IPS DF 4.7 (cell line): ENCODE measurements around the gene MDH1.
A peak's percentile ranks its signal among the peaks of the same experiment; 100 is the strongest.
"Not testable (repeated sequence)": the region's sequence is repeated elsewhere in the genome, so short reads cannot be mapped to it uniquely, and the experiment has no call there.

Experiments
- DNase-seq: peaks from one replicate; pipeline ENCODE4 v3.0.0-alpha.2; 2013; ENCODE audit warnings: low spot score; ENCODE audit errors: extremely low read depth

Gene MDH1

DNA sequence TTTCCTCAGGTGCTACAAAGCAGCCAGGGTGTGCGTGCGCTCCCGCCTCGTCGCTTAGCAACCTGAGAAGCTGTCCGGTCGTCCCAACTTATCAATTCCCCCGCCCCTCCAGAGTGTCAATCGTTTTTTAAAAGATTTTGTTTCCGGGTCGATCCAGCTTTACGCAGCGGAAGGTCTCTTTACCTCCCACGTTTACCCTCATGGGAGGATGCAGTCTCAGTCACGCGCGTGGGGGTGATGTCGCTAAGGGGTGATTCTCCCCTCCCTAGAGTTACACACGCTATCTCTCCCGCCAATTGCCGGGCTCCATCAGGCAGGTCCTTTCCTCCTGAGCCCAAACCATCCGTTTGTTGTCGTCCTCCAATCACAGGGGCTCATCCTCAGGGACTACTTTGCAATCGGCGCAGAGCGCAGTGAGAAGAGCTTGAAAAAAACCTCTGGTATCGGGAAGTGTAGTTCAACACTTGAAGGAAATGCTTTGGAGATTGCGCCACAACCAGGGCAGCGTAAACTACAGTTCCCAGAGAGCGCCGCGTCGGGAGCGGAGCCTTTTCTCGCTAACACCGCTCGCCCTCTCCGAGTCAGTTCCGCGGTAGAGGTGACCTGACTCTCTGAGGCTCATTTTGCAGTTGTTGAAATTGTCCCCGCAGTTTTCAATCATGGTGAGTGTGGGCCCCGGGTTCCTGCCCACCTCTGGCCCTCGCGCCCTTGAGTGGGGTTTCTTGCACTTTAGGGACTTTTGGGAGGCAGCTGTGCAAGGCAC lies at the start of gene MDH1, which contains the start of gene WDPCP:
Gene MDH1 (plus strand): TSS at position 579 of the 763 bp plus-strand sequence. CDS start 81 bp downstream, at position 660.
Gene WDPCP (minus strand): TSS at position 93 of the 763 bp plus-strand sequence. CDS start 206 bp downstream, outside the sequence.
- peak; percentile 98 for DNase-seq

DNA sequence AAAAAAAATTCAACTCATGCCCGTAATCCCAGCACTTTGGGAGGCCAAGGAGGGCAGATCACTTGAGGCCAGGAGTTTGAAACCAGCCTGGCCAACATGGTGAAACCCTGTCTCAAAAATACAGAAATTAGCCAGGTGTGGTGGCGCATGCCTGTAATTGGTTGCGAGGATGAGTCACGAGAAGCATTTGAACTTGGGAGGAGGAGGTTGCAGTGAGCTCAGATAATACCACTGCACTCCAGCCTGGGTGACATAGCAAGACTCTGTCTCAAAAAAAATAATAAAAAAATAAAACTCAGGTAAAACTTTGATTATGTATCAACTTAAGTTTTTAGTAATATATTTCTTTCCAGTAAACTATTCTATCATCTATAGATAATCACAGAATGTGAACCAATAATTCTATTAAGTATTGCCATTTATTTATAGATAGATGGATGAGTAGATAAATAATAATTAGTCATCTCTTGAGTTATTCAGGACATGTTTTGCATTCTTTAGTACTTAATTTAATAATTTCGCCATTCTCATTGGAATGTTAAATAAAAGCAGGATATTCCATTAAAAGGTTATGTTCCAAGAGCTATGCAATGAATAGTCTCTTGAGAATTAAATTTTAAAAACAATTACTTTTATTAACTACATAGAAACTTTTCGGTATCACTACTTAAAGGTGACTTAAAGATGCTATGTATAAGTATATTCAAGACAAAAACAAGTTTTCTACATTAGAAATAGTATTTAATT lies 49.2 kb upstream of the MDH1 start:
- no peak for DNase-seq

DNA sequence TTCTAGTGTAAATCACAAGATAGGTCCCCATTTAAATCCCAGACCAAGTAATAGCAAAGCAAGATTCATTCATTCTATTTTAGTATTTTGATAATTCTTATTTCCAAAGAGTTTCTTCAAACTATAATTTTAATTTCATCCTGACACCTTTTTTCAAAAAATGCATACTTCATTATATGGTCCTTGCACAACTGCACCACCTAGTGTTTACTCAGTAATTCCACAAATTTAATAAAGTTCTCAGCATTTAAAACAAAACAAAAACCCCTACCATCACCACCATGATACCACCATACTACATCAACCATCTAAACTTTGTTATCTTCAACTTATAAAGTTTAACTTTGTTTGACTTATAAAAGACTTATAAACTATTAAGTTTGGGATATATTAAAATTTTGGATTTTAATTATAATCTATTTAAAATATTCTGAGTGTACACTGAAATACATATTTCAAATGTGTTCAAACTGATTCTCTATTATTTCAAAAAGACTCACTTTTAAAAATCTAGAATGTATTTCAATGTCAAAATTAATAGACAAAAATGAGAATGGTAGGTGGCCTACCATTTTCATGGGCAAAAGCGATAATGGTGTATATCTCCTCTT lies 44.6 kb upstream of the MDH1 start:
- no peak for DNase-seq

DNA sequence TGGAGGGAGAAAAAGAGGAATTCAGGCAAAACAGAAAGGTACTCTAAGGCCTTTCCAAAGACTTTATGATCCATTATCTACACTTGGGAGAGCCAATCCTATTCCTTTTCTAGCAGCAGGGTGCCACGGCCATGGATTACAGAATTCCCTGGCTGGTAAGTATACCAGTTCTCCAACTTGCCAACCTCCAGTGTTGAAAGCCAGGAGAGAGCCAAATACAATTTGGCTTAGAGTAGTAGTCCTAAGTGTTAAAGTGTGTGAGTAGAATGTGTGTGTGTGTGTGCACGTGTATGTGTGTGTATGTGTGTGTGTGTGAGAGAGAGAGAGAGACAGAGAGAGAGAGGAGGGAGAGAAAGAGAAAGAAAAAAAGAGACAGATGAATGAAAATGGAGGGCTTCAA lies 43.7 kb upstream of the MDH1 start:
- DNase-seq, result no peak

DNA sequence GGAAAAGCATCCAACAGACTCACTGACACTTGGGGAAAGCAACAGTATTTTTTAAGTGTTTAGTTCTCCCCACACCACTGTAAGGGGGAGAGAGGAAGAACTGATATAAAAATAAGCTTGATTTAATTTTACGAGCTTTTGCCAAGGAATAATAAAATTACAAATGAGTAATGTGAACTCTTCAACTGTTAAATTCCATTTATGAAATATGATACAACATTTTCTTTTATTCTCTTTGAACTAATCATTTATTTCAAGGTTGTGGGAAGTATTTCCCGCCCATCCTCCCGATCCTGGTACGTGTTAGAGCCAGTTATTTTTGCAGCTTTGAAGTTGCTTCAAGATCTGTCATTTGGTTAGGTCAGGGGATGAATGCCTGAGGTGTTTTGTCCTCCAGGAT lies 35.7 kb upstream of the MDH1 start:
- no peak for DNase-seq

DNA sequence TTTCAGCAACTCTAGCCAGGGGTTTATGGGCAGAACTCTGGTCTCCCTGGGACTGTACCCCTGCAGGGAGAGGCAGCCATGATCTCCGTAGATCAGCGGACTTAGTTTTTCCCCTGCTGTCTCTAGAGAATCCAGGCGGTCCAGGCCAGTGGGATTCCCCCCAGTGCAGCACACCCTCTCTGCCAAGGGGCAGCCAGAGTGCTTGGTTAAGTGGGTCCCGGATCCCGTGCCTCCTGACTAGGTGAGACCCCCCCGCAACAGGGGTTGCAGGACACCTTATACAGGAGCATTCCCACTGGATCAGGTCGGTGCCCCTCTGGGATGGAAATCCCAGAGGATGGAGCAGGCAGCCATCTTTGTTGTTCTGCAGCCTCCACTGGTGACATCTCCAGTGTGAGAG lies 33.5 kb upstream of the MDH1 start:
- DNase-seq, result no peak

DNA sequence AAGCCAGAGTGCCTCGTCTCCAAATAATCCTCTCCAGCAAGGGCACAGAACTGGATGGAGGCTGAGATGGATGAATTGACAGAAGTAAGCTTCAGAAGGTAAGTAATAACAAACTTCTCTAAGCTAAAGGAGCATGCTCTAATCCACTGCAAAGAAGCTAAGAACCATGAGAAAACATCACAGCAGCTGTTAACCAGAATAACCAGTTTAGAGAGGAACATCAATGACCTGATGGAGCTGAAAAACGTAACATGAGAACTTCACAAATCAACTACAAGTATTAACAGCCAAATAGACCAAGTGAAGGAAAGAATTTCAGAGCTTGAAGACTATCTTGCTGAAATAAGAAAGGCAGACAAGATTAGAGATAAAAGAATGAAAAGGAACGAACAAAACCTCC lies 32.8 kb upstream of the MDH1 start:
- no peak for DNase-seq

DNA sequence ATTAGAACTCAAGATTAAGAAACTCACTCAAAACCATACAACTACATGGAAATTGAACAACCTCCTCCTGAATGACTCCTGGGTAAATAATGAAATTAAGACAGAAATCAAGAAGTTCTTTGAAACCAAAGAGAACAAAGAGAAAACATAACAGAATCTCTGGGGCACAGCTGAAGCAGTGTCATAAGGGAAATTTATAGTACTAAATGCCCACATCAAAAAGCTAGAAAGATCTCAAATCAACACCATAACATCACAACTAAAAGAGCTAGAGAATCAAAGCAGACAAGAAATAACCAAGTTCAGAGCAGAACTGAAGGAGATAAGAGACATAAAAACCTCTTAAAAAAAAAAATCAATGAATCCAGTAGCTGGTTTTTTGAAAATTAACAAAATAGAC lies 30.9 kb upstream of the MDH1 start:
- DNase-seq, result not testable (repeated sequence)

DNA sequence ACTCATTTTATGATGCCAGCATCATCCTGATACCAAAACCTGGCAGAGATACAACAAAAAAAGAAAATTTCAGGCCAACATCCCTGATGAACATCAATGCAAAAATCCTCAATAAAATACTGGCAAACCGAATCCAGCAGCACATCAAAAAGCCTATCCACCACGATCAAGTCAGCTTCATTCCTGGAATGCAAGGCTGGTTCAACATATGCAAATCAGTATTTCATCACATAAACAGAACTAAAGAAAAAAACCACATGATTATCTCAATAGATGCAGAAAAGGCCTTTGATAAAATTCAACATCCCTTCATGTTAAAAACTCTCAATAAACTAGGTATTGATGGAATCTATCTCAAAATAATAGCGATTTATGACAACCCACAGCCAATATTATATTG lies 29.8 kb upstream of the MDH1 start:
- not testable (repeated sequence) for DNase-seq

DNA sequence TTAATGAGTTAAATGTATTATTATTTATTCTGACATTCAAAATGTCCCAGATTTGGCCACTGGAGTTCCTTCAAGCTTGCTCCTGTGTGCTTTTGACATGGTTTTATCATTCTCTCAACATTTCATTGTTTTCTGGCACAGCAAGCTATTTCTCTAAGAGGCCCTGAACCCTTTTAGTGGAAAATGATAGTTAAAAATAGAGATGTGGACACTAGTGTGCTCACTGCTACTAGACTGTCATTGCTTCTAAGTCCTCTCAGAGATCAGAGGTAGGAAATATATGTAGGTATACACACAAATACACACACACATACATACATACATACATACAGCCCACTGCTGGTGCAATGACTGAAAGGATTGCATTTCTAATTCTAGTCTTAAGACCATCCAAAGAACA lies 26.0 kb upstream of the MDH1 start:
- no peak for DNase-seq

DNA sequence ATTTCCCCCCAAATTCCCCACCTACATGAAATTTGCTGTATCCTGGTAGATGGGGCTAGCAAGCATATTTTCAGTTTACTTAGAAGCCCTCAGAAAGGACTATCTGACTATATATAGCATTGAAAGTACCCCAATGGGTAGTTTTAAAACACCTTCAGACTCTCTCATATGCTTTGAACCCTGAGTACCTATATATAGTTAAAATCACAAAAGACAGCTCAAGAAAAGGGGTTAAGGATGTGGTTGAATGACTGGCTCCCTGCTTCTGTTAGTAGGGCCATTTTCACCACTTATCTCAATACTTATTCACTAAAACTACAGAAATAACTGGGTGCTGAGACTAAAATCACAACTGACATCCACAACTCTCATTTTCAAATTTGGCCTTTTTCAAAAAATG lies 19.0 kb upstream of the MDH1 start:
- DNase-seq, result no peak

DNA sequence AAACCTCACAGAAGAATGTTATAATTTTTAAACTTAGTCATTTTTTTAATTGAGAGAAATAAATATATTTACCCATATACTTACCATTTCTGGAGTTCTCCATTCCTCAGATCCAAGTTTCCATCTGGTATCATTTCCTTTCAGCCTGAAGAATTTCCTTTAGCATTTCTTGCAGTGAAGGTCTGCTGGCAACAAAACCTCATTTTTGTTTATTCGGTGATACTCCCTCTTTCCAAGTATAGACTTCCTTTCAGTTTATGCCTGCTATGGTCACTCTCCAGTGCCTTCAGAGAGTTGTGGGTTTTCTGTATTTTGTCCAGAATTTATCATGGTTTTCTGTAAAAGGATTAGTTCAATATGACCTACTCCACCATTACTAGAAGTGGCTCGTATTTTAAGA lies 17.5 kb upstream of the MDH1 start:
- DNase-seq, result no peak

DNA sequence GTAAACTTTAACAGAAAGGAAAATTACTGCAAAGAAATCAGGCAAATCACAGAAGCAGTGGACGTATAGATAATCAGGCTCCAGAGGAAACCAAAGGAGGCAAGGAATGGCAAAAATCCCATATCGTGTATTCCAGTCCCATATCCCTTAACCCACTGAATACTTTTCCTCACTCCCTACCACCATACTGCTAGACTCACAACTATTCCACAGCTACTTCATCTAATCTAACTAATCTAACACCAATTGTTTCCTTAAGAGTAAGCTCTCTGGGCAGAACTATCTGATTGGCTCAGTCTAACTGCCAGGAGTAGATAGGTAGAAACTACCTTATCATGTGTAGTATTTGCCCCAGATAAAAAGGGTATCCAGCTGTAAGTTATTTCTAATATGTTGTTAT lies 16.8 kb upstream of the MDH1 start:
- no peak for DNase-seq

DNA sequence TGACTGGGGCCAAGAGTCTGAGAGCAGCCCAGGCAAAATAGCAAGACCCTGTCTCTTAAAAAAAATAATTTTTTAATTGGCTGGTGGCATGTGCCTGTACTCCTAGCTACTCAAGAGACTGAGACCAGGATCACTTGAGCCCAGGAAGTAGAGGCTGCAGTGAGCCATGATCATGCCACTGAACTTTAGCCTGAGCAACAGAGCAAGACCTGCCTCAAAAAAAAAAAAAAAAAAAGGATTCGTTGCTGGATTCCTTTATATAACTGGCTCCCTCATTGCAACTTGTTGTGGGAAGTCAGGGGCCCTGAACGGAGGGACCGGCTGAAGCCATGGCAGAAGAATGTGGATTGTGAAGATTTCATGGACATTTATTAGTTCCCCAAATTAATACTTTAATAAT lies 15.7 kb upstream of the MDH1 start:
- DNase-seq, result not testable (repeated sequence)

DNA sequence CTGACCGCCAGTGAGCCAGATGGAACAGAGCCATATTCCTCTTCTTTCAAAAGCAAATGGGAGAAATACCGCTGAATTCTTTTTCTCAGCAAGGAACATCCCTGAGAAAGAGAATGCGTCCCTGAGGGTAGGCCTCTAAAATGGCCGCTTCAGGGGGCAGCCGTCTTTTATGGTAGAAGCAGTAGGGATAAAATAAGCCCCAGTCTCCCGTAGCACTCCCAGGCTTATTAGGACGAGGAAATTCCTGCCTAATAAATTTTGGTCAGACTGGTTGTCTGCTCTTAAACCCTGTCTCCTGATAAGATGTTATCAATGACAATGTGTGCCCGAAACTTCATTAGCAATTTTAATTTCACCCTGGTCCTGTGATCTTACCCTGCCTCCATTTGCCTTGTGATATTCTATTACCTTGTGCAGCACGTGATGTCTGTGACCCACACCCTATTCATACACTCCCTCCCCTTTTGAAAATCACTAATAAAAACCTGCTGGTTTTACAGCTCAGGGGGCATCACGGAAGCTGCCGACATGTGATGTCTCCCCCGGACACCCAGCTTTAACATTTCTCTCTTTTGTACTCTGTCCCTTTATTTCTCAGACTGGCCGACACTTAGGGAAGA lies 14.9 kb upstream of the MDH1 start:
- not testable (repeated sequence) for DNase-seq

DNA sequence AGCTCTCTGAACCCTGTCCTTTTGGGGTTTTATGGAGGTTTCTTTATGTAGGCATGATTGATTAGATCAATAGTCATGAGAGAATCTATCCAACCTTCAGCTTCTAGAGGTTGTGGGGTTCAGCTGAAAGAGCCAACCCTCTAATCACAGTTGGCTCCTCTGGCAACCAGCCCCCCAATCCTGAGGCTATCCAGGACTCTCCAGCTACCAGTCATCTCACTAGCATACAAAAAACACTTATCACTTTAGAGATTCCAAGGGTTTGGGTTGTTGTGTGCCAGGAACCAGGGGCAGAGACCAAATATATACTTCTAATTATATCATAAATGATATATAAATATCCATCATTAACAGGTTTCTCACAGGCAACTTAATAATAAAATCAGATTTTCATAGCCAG lies 12.2 kb upstream of the MDH1 start:
- DNase-seq, result no peak

DNA sequence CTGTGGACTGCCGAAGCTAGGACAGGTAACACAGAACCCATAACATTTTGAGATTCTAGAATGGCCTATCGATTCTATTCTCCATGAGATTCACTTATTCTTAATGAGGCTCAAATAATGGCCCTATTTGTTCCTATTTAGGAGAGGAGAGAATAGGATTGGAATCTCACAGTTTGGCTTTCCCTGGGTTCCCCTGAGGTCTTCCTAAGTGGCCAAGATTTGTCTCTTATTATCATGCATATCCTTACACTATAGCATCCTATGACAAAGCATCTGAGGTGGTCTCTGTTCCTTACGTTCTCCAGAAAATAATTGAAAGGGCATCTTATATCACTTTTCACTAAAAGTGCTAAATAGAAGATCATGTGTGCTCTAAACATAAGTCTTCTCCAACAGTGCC lies 10.0 kb upstream of the MDH1 start:
- no peak for DNase-seq

DNA sequence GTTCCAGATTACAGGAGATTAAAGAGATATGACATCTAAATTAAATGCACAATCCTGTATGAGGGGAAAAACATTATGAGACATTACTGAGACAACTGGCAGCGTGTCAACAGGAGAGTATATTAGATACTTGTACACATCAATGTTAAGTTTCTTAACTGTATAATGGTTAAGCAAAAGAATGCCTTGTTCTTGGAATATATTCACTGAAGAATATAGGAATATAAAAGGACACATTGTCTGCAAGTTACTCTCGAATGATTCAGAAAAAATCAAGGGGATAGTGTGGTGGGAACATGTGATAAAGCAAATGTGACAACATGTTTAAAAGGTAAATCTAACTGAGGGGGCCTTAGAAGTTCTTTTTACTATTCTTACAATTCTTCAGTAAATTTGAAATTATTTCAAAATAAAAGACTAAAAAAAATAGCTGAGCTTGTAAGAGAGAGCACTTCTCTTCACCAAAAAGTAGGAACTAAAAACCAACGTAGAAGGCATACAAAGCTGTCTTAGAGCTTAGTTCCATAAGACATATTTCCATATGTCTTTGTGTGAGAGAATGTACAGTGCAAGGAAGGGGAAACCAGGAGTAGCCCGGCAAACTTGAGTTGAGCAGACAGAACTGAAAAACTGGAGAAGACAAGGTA lies 8.0 kb upstream of the MDH1 start:
- DNase-seq, result no peak

DNA sequence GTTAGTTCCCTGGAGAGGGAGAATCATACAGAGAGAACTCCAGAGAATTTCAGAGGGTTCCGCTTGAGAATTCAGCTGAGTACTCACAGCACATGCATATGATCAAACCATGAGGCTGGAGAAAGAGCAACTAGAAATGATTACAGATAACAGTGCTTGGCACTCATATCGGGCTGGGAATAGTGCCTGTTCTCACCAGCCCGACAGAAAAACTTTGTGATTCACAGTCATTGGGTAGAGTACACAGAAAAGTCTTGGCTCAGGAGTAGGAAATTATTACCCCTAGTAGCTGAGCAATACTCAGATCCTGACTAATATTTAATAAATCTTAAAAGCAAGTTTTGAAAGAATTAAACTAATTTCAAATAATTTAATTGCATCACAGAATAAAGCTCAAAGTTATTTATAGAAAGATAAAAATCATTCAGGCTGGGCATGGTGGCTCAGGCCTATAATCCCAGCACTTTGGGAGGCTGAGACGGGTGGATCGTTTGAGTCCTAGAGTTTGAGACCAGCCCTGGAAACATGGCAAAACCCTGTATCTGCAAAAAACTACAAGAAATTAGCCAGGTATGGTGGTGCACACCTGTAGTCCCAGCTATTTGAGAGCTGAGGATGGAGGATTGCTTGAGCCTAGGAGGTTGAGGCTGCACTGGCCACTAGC lies 7.3 kb upstream of the MDH1 start:
- DNase-seq, result no peak

DNA sequence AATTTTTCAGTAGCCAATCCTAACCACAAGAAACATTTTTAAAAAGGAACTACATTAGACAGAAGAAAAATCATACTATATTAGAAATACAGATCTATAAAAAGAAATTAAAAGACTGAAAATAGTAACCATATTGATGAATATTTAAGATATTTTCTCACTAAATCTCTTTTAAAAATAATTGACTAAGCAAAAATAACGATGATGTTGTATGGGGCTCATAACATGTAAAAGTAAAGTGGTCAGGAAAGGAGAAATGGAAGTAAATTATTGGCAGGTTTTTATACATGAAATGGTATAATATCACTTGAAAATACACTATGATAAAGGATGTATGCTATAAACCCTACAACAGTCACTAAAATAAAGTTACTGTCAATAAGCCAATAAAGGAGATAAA lies 5.9 kb upstream of the MDH1 start:
- DNase-seq, result no peak

DNA sequence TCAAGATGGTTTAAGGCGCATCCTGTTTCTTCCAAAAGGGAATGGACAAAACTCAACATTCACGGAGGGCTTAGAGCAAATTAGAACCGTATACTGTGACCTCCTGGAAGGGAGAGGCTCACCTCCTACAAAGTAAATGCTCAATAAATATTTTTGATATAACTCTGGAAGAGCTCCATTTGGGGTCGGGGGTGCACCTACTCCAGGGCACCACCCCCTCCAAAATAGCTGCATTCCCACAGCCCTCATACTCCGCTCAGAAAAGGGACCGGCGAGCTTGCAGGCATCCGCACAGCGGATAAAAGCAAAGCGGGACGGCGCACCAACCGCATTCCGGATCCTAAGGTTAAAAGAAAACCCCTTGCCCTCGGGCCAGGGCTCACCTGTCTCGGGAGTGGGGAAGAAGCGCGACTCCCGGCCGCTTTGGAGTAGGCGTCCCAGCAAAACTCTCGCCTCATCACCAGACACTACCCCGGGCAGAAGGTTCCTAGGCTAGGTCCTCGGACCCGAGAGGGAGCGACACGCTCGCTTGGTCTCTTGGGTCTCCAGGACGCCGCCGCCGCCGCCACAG lies 864 bp upstream of the MDH1 start:
- no peak for DNase-seq
